ENCODE data around the gene LRRC17. TPM values are rescaled to one million over a fixed set of nuclear protein-coding genes. Genes with fewer than 3 reads are reported as not detected.

LRRC17 gene
- total RNA-seq, 1 donor from 2014 or later, result 35.8 TPM

- no peak overlapping the region for H3K27ac Mint-ChIP-seq (ENCODE audit: unreplicated experiment)
- H3K9me3 Mint-ChIP-seq, result no peaks in the 10 kb centered on the region
- H3K36me3 Mint-ChIP-seq (ENCODE audit: low read depth), result peaks cover 2% of the 10 kb centered on the region
- H3K4me1 Mint-ChIP-seq, result peaks cover 22% of the 10 kb centered on the region
- no peak overlapping the region for H3K4me3 Mint-ChIP-seq
- no peak for DNase-seq (ENCODE audit: low read depth, low spot score)
- TF ChIP-seq, protein P1, sequence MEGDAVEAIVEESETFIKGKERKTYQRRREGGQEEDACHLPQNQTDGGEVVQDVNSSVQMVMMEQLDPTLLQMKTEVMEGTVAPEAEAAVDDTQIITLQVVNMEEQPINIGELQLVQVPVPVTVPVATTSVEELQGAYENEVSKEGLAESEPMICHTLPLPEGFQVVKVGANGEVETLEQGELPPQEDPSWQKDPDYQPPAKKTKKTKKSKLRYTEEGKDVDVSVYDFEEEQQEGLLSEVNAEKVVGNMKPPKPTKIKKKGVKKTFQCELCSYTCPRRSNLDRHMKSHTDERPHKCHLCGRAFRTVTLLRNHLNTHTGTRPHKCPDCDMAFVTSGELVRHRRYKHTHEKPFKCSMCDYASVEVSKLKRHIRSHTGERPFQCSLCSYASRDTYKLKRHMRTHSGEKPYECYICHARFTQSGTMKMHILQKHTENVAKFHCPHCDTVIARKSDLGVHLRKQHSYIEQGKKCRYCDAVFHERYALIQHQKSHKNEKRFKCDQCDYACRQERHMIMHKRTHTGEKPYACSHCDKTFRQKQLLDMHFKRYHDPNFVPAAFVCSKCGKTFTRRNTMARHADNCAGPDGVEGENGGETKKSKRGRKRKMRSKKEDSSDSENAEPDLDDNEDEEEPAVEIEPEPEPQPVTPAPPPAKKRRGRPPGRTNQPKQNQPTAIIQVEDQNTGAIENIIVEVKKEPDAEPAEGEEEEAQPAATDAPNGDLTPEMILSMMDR (conservative IDR thresholded peaks at IDR 0.05), result no peak
- no peaks in the 10 kb centered on the region for H3K27me3 Mint-ChIP-seq (ENCODE audit: low read depth)
These were observed 22.8 kb downstream of the LRRC17 start for GRCh38 chr7:102935450-102936115.

- TF ChIP-seq, protein P1 (conservative IDR thresholded peaks at IDR 0.05), result no peak
- H3K4me1 Mint-ChIP-seq, result peaks cover 12% of the 10 kb centered on the region
- no peak overlapping the region for H3K4me3 Mint-ChIP-seq
- H3K9me3 Mint-ChIP-seq, result no peaks in the 10 kb centered on the region
- no peak overlapping the region for H3K27ac Mint-ChIP-seq (ENCODE audit: unreplicated experiment)
- H3K36me3 Mint-ChIP-seq (ENCODE audit: low read depth), result peaks cover 4% of the 10 kb centered on the region
- H3K27me3 Mint-ChIP-seq (ENCODE audit: low read depth), result no peaks in the 10 kb centered on the region
- DNase-seq (ENCODE audit: low read depth, low spot score), result no peak
These were observed 25.9 kb downstream of the LRRC17 start for GRCh38 chr7:102938679-102939078.

DNA sequence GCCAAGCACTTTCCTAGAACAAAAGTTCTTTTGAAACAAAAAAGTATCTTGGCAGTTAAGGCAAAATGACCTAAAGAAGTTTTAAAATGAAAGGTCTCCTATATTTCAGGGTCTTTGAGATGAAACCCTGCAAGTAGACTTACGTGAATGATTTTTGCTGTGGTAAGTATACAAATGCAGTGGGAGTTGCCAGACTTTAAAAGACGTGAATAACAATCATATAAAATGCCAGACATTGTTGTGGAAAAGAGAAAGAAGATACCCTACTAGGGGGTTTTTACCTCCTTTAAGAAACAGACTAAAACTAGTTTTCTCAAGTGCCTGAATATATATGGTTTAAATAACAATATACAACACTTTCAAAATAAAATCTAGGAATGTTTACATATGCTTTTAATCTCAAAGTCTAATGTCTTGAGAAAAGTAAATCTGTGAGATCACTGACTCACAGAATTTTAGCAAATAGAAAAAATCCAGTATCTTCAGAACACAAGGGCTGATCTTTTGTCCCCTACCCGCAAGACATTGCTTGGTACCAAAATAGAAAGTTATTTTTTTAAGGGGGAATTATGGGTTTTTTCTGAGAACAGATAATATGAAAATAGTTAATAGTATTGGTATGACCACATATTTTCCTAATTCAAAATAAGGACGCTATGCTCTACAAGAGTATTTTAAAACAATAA is 29.5 kb downstream of the LRRC17 start:
- Mint-ChIP-seq H3K27me3 (ENCODE audit: low read depth) (no peaks in the 10 kb centered on the region), H3K4me3 (no peak overlapping the region), H3K4me1 (peaks cover 3% of the 10 kb centered on the region), H3K36me3 (ENCODE audit: low read depth) (peaks cover 5% of the 10 kb centered on the region), H3K27ac (ENCODE audit: unreplicated experiment) (no peak overlapping the region), H3K9me3 (no peaks in the 10 kb centered on the region)
- TF ChIP-seq, protein P1 (conservative IDR thresholded peaks at IDR 0.05), result no peak
- DNase-seq (ENCODE audit: low read depth, low spot score), result no peak

- Mint-ChIP-seq H3K27ac (ENCODE audit: unreplicated experiment) (no peak overlapping the region), H3K27me3 (ENCODE audit: low read depth) (no peaks in the 10 kb centered on the region), H3K4me3 (no peak overlapping the region), H3K4me1 (peaks cover 3% of the 10 kb centered on the region), H3K9me3 (no peaks in the 10 kb centered on the region), H3K36me3 (ENCODE audit: low read depth) (peaks cover 5% of the 10 kb centered on the region)
- no peak for DNase-seq (ENCODE audit: low read depth, low spot score)
- TF ChIP-seq, protein P1 (conservative IDR thresholded peaks at IDR 0.05), result no peak
These were observed 30.1 kb downstream of the LRRC17 start for GRCh38 chr7:102942868-102943267.

GRCh38 chr7:102943423-102944169 is 30.8 kb downstream of the LRRC17 start:
- Mint-ChIP-seq H3K4me3 (no peak overlapping the region), H3K9me3 (no peaks in the 10 kb centered on the region), H3K27me3 (ENCODE audit: low read depth) (no peaks in the 10 kb centered on the region), H3K4me1 (peaks cover 3% of the 10 kb centered on the region), H3K27ac (ENCODE audit: unreplicated experiment) (no peak overlapping the region), H3K36me3 (ENCODE audit: low read depth) (peaks cover 5% of the 10 kb centered on the region)
- TF ChIP-seq, protein P1 (conservative IDR thresholded peaks at IDR 0.05), result no peak
- no peak for DNase-seq (ENCODE audit: low read depth, low spot score)

Measured in neural crest cell (in vitro differentiated cells).